Measurements from ENCODE around the gene EPHB1. TPM values are rescaled to one million over a fixed set of nuclear protein-coding genes. Genes with fewer than 3 reads are reported as not detected.
"Not testable (repeated sequence)": the region's sequence is repeated elsewhere in the genome, so short reads cannot be mapped to it uniquely, and the experiment has no call there.

EPHB1 gene
- total and polyA plus RNA-seq, 5 experiments from 2014 or later, result not detected

GRCh38 chr3:135224815-135225362, 429.8 kb downstream of the EPHB1 start:
- Mint-ChIP-seq H3K27me3 (peaks cover 0 to 4% (median 0%) of the 10 kb centered on the region in 5 donors), H3K9me3 (no peaks in the 10 kb centered on the region), H3K27ac (no peak overlapping the region), H3K4me3 (no peak overlapping the region), H3K36me3 (no peaks in the 10 kb centered on the region), H3K4me1 (peaks cover 0 to 4% (median under 1%) of the 10 kb centered on the region in 4 donors)
- DNase-seq (no peak), ATAC-seq (no peak)
- POLR2A ChIA-PET, result no interaction called here

- Mint-ChIP-seq H3K4me1 (peaks cover 0 to 4% (median under 1%) of the 10 kb centered on the region in 4 donors), H3K4me3 (no peak overlapping the region), H3K27ac (no peak overlapping the region), H3K27me3 (peaks cover 0 to 7% (median 0%) of the 10 kb centered on the region in 5 donors), H3K36me3 (no peaks in the 10 kb centered on the region), H3K9me3 (no peaks in the 10 kb centered on the region)
- POLR2A ChIA-PET, result no interaction called here
- DNase-seq, result no peak
- peak in 1 of 2 donors; percentile 20 for ATAC-seq
Measured at GRCh38 chr3:135226057-135226456, 431.0 kb downstream of the EPHB1 start.

DNA sequence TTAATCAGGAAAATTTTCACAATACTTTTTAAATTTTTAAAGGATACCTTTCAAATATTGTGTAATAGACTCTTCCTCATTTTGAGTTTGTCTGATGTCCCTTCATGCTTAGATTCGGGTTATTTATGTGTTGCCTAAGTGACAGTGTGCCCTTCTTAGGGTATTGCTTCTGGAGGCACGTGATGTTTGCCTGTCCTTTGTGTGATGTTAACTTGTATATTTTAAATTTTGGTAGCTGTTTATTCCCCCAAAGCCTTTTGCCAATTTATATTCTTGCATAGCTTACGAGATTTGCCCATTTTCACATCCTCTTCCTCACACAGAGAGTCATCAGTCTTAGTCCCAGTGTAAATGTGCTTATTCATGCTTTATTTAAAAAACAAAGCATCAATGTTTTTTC, 433.1 kb downstream of the EPHB1 start:
- DNase-seq (no peak), ATAC-seq (no peak)
- no peak overlapping the region for H3K4me3 Mint-ChIP-seq
- no peaks in the 10 kb centered on the region for H3K9me3 Mint-ChIP-seq
- H3K4me1 Mint-ChIP-seq, result peaks cover 0 to 4% (median under 1%) of the 10 kb centered on the region in 4 donors
- H3K36me3 Mint-ChIP-seq, result no peaks in the 10 kb centered on the region
- H3K27me3 Mint-ChIP-seq, result peaks cover 0 to 7% (median 0%) of the 10 kb centered on the region in 5 donors
- H3K27ac Mint-ChIP-seq, result no peak overlapping the region
- POLR2A ChIA-PET, result no interaction called here

GRCh38 chr3:135229018-135229495, 434.0 kb downstream of the EPHB1 start:
- Mint-ChIP-seq H3K4me1 (peaks cover 0 to 4% (median under 1%) of the 10 kb centered on the region in 4 donors), H3K4me3 (no peak overlapping the region), H3K27me3 (peaks cover 0 to 7% (median 0%) of the 10 kb centered on the region in 5 donors), H3K9me3 (peaks cover 0 to 1% (median 0%) of the 10 kb centered on the region in 9 donors), H3K36me3 (no peaks in the 10 kb centered on the region), H3K27ac (no peak overlapping the region)
- ATAC-seq, result no peak
- DNase-seq, result no peak
- POLR2A ChIA-PET, result no interaction called here

DNA sequence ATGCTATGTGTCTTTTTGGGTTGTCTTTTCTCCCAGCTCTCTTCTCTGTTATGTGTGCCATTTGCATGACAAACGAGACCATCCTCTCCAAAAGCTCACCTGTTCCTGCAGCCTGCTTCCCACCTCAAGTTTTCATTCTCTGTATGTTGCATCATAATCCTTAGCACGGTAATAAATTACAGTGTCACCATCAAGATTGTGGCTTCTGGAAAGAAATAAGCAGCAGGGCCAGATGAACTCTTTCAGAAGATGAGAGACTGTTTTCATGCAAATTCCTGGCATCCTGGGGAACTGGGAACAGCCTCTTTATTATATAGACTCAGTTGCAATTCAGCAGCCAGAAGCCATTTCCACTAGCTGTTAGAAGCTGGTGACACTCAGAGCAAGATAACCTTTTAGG, 436.7 kb downstream of the EPHB1 start:
- Mint-ChIP-seq H3K4me1 (peaks cover 0 to 2% (median 0%) of the 10 kb centered on the region in 4 donors), H3K27me3 (peaks cover 0 to 7% (median 0%) of the 10 kb centered on the region in 5 donors), H3K27ac (no peak overlapping the region), H3K4me3 (no peak overlapping the region), H3K9me3 (peaks cover 0 to 3% (median 0%) of the 10 kb centered on the region in 9 donors), H3K36me3 (no peaks in the 10 kb centered on the region)
- POLR2A ChIA-PET, result no interaction called here
- no peak for DNase-seq
- no peak for ATAC-seq

- ATAC-seq (no peak), DNase-seq (no peak)
- Mint-ChIP-seq H3K4me1 (peaks cover 0 to under 1% (median 0%) of the 10 kb centered on the region in 4 donors), H3K36me3 (no peaks in the 10 kb centered on the region), H3K27me3 (peaks cover 0 to 7% (median 0%) of the 10 kb centered on the region in 5 donors), H3K9me3 (peaks cover 0 to 3% (median 0%) of the 10 kb centered on the region in 9 donors), H3K4me3 (no peak overlapping the region), H3K27ac (no peak overlapping the region)
- POLR2A ChIA-PET, result no interaction called here
Measured at GRCh38 chr3:135232226-135232625, 437.2 kb downstream of the EPHB1 start.

GRCh38 chr3:135233476-135233875, 438.4 kb downstream of the EPHB1 start:
- POLR2A ChIA-PET, H3K9me3 Mint-ChIP-seq, DNase-seq, H3K27ac Mint-ChIP-seq, H3K27me3 Mint-ChIP-seq, H3K4me3 Mint-ChIP-seq, H3K4me1 Mint-ChIP-seq, ATAC-seq, H3K36me3 Mint-ChIP-seq: not testable (repeated sequence)

GRCh38 chr3:135235541-135235940, 440.5 kb downstream of the EPHB1 start:
- Mint-ChIP-seq H3K4me1 (no peaks in the 10 kb centered on the region), H3K4me3 (no peak overlapping the region), H3K27ac (no peak overlapping the region), H3K9me3 (peaks cover 0 to 3% (median 0%) of the 10 kb centered on the region in 9 donors), H3K27me3 (peaks cover 0 to 7% (median 6%) of the 10 kb centered on the region in 5 donors), H3K36me3 (no peaks in the 10 kb centered on the region)
- POLR2A ChIA-PET, result no interaction called here
- no peak for DNase-seq
- no peak for ATAC-seq

DNA sequence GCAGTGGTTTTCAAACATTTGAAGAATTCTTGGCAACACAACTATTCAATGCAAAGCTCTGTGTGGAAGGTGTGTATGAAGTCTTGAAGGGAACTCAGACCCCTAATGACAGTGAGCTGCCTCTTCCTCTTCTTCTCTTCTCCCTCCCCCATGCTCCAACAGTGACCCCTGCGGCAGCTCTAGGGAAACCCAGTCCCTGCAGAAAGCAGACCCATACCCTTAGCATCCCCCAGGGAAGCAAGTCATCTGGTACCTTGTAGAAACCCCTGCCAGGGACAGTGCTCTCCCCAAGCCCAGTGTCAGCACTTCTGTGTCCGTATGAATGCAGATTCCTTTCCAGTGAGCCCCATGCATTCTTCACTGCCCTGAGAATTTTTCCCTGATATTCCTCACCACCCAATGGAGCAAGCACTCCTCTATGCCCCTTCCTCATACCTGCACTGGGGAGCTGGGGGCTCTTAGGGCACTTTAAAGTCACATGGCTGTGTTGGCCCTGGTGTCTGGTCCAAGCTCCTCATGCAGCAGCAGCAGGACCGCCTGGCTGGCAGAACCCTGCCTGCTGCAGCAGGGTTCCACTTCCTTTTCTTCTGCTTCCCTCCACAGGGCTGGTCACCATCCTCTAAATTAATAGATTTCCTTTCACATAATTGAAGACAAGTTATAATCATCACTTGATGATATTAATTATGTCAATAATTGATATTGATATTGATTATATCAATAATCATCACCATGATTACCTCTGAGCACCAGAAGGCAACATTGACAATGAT, 442.5 kb downstream of the EPHB1 start:
- Mint-ChIP-seq H3K36me3 (no peaks in the 10 kb centered on the region), H3K4me3 (no peak overlapping the region), H3K9me3 (peaks cover 0 to 3% (median 0%) of the 10 kb centered on the region in 9 donors), H3K4me1 (no peaks in the 10 kb centered on the region), H3K27me3 (peaks cover 0 to 13% (median 6%) of the 10 kb centered on the region in 5 donors), H3K27ac (no peak overlapping the region)
- DNase-seq, result no peak
- ATAC-seq, result no peak
- POLR2A ChIA-PET, result no interaction called here

GRCh38 chr3:135238236-135238830, 443.3 kb downstream of the EPHB1 start:
- Mint-ChIP-seq H3K4me1 (no peaks in the 10 kb centered on the region), H3K27ac (no peak overlapping the region), H3K9me3 (peaks cover 0 to 3% (median 0%) of the 10 kb centered on the region in 9 donors), H3K4me3 (no peak overlapping the region), H3K27me3 (peaks cover 0 to 13% (median 6%) of the 10 kb centered on the region in 5 donors), H3K36me3 (no peaks in the 10 kb centered on the region)
- ATAC-seq (no peak), DNase-seq (no peak)
- POLR2A ChIA-PET, result no interaction called here

GRCh38 chr3:135238871-135239614, 444.0 kb downstream of the EPHB1 start:
- peaks cover 0 to 3% (median 0%) of the 10 kb centered on the region in 9 donors for H3K9me3 Mint-ChIP-seq
- peaks cover 0 to 13% (median 3%) of the 10 kb centered on the region in 5 donors for H3K27me3 Mint-ChIP-seq
- H3K27ac Mint-ChIP-seq, result no peak overlapping the region
- no peak overlapping the region for H3K4me3 Mint-ChIP-seq
- no peak for DNase-seq
- no peaks in the 10 kb centered on the region for H3K4me1 Mint-ChIP-seq
- no peak for ATAC-seq
- H3K36me3 Mint-ChIP-seq, result no peaks in the 10 kb centered on the region
- POLR2A ChIA-PET, result no interaction called here

GRCh38 chr3:135239615-135239884, 444.5 kb downstream of the EPHB1 start:
- DNase-seq, result no peak
- H3K27me3 Mint-ChIP-seq, result peaks cover 0 to 13% (median 3%) of the 10 kb centered on the region in 5 donors
- H3K27ac Mint-ChIP-seq, result no peak overlapping the region
- no peak overlapping the region for H3K4me3 Mint-ChIP-seq
- no peak for ATAC-seq
- no peaks in the 10 kb centered on the region for H3K4me1 Mint-ChIP-seq
- H3K9me3 Mint-ChIP-seq, result peaks cover 0 to 3% (median 0%) of the 10 kb centered on the region in 9 donors
- POLR2A ChIA-PET, result no interaction called here
- H3K36me3 Mint-ChIP-seq, result no peaks in the 10 kb centered on the region

DNA sequence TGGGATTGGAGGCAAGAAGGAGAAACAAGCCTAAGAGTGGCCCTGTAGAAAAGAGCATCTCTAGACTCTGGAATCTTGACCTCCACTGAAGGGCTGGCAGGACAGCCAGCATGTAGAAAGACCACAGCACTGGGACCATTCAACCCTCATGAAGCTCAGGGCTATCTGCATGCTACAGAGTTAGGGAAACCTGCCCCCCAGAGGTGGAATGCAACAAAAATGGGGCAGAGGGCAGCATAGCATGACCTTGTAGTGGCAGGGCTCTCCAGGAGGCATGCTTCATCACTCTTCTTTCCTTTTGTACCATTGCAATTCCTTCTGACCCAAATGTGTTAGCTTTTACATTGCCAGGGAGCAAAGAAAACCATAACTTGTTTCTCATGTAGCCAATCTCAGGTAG, 445.4 kb downstream of the EPHB1 start:
- Mint-ChIP-seq H3K27me3 (peaks cover 0 to 13% (median 3%) of the 10 kb centered on the region in 5 donors), H3K27ac (no peak overlapping the region), H3K36me3 (no peaks in the 10 kb centered on the region), H3K4me3 (no peak overlapping the region), H3K4me1 (no peaks in the 10 kb centered on the region), H3K9me3 (peaks cover 0 to 3% (median 0%) of the 10 kb centered on the region in 9 donors)
- POLR2A ChIA-PET, result no interaction called here
- ATAC-seq (no peak), DNase-seq (no peak)

All from naive thymus-derived CD8-positive, alpha-beta T cell (primary cell).